22Rv1 (cell line): ENCODE results near the gene TCF12.
A peak's percentile ranks its signal among the peaks of the same experiment; 100 is the strongest.

Experiments used
- H3K27ac ChIP-seq: fragments of 450-650 bp; 2 replicates; pipeline ENCODE4 v1.5.1; 2017
- ZFX ChIP-seq: fragments of 450-650 bp; IDR thresholded peaks from 2 replicates; pipeline ENCODE4 v1.6.1; 2017; ENCODE audit warnings: antibody characterized with exemption, borderline replicate concordance
- TF ChIP-seq, protein P1 (sequence below): fragments of 450-650 bp; IDR thresholded peaks from 2 replicates; pipeline ENCODE4 v1.5.1; 2017; ENCODE audit warnings: mild to moderate bottlenecking

TCF12 gene

DNA sequence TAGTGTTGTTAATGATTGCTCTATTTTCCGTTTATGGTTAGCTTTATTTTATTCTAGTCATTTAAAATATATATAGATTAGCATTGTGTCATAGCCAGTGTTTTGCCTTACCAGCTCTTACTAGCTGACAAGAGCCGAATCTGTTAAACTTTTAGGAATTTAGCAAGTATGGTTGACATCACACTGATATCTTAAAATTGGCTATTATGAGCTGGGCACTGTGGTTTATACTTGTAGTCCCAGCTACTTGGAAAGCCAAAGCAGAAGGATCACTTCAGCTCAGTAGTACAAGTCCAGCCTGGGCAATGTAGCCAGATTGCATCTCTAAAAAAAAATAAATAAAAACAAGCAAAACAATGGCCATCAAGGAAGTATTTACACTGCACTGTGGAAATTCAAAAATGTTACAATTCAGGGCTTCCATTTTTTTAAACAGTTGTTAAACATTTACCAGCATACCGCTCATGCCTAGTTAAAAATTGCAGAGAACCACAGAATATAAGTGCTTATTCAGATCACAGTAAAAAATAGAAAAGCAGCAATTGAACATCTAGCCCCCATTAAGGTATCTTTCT lies 249.5 kb downstream of the TCF12 start:
- no peak for TF ChIP-seq ZFX
- TF ChIP-seq, protein P1, sequence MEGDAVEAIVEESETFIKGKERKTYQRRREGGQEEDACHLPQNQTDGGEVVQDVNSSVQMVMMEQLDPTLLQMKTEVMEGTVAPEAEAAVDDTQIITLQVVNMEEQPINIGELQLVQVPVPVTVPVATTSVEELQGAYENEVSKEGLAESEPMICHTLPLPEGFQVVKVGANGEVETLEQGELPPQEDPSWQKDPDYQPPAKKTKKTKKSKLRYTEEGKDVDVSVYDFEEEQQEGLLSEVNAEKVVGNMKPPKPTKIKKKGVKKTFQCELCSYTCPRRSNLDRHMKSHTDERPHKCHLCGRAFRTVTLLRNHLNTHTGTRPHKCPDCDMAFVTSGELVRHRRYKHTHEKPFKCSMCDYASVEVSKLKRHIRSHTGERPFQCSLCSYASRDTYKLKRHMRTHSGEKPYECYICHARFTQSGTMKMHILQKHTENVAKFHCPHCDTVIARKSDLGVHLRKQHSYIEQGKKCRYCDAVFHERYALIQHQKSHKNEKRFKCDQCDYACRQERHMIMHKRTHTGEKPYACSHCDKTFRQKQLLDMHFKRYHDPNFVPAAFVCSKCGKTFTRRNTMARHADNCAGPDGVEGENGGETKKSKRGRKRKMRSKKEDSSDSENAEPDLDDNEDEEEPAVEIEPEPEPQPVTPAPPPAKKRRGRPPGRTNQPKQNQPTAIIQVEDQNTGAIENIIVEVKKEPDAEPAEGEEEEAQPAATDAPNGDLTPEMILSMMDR, result no peak
- no peak overlapping the region for H3K27ac ChIP-seq

DNA sequence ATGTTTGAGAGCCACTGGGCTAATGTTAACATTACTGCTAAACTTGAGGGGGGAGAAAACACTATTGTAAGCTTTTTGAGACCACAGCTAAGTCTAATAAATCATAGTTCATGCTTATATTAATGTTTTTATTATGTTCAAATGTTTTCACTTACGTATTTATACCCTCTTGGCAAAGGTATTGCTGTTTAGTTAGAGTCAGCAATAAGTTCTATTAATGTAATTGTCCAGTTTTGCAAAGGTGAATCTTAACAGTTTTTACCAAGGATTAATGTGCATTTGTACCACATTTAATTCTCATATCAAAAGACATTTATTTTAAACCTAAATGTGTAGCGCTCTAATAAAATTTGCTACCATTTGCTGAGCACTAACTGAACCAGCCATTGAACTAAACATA lies 251.2 kb downstream of the TCF12 start:
- no peak overlapping the region for H3K27ac ChIP-seq
- no peak for TF ChIP-seq ZFX
- TF ChIP-seq, protein P1, result no peak

DNA sequence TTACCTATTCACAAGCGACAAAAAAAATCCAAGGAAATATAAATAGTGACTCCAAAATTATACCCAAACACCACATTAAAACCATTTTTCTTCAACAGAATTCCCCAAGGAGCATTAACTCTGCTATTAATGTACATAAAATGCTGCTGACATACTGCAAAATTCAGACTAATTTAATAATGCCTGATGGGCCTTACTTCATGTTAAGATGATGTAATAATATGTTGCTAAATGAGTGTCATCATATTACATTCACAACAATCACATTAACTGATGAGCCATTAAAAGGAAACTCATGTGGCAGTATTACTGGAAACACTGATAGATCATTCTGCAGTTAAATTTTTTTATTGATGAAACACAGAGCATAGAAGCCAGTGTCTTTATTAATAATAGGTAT lies 253.0 kb downstream of the TCF12 start:
- TF ChIP-seq, protein P1, result no peak
- TF ChIP-seq ZFX, result no peak

DNA sequence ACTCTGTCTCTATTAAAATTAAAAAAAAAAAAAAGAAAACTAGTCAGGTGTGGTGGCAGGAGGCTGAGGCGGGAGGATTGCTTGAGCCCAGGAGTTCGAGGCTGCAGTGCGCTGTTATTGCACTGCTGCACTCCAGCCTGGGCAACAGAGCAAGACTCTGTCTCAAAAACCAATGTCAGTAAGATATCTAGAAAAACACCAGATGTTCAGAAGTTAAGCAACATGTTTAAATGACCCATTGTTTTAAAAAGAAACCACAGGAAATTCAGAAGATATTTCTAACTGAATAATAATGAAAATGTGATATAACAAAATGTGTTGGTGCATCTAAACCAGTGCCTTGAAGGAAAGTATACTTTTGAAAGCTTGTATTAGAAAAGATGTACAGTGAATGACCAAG lies 254.5 kb downstream of the TCF12 start:
- TF ChIP-seq, protein P1, result no peak
- no peak for TF ChIP-seq ZFX
- H3K27ac ChIP-seq, result no peak overlapping the region

More for the DNA sequence above, 253.0 kb downstream of the TCF12 start:
- no peak overlapping the region for H3K27ac ChIP-seq

DNA sequence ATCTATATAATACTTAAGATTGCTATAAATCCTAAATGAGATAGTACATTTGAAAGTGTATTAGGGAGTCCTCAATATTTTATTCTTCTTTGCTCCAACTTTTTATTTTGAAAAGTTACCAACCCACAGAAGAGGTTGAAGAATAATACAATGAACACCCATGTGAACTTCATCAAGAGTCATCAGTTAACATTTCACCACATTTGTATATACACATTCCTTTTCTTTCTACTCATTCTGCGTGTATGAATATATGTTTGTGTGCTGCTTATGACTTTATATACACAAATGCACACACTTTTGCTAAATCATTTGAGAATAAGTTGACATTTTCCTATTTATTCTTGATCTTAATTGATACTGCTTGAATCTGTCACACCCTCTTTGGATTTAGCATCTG lies 264.6 kb downstream of the TCF12 start:
- H3K27ac ChIP-seq, result peak overlapping the region; percentile 59
- TF ChIP-seq ZFX, result no peak
- TF ChIP-seq, protein P1, result no peak

DNA sequence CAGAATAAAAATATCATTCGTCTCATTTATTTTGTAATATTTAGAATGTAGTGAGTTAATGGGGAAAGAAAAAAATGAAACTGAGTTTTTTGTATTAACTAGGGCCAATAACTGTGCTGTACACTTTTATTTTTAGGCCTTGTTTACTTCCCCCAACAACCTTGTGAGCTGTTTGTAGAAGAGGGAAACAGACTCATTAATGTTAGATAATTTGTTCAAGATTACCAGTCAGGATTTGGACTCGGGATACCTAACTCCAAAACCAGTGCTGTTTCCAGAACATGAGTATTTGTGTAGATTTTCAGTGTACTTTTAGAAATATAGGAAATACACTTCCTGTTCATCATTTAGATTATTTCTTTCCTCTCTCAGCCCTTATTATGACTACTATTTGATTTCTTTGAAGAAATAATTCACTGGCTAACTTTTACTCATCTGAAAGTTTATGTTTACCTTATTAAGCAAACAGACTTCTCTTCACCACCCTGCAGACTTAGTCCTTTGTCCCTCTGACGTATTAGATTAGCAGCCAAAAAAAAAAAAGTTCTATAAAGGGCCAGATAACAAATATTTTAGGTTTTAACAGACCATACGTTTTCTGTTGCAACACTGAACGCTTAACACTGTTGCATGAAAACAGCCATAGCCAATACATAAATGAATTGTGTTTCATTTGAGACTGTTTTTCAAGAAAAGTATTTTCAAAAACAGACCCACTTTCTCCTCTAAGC lies 265.3 kb downstream of the TCF12 start:
- H3K27ac ChIP-seq, result peak overlapping the region; percentile 59
- TF ChIP-seq, protein P1, result no peak
- TF ChIP-seq ZFX, result no peak

DNA sequence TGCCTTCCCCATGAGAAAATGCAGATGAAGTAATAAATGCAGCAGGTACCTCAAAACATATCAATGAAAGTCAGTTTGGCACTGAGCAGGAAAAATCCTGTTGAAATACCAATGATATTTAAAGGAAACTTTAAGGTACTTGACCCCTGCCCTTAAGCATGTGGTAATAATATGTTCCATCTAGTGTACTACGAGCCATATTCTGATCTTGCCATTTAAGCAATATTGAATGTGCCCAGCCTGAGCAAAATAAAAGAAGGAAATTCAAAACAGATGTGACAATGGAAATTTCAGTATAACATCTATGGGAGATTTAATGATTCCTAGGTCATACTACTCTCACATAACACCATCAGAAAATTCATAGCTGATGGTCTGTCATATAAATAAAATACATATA lies 266.1 kb downstream of the TCF12 start:
- peak overlapping the region; percentile 59 for H3K27ac ChIP-seq
- TF ChIP-seq ZFX, result no peak
- TF ChIP-seq, protein P1, result no peak
